OCI-LY1 (cell line): ENCODE results near the gene PLEKHB2.

ENCODE experiments used
- H2AFZ ChIP-seq: fragments of 200-600 bp; sonication (generic), shearing (Covaris generic); 2 replicates; pipeline ENCODE4 v1.6.0; 2014; ENCODE audit warnings: antibody characterized with exemption, mild to moderate bottlenecking, low read length
- H3F3A ChIP-seq: fragments of 200-600 bp; sonication (generic), shearing (Covaris generic); 2 replicates; pipeline ENCODE4 v1.6.0; 2014; ENCODE audit warnings: mild to moderate bottlenecking, antibody characterized with exemption, low read length, moderate library complexity; ENCODE audit not compliant: insufficient read depth
- H3K27ac ChIP-seq: fragments of 200-600 bp; sonication (generic); 2 replicates; pipeline ENCODE4 v1.5.1; 2014; ENCODE audit warnings: low read length, mixed run types, mild to moderate bottlenecking, low read depth; ENCODE audit not compliant: poor library complexity, severe bottlenecking
- H3K27me3 ChIP-seq: fragments of 200-600 bp; sonication (generic); 2 replicates; pipeline ENCODE4 v1.6.0; 2014; ENCODE audit warnings: antibody characterized with exemption, mild to moderate bottlenecking, low read length, moderate library complexity; ENCODE audit not compliant: insufficient read depth
- H3K36me3 ChIP-seq: fragments of 200-600 bp; sonication (generic); 2 replicates; pipeline ENCODE4 v1.6.1; 2014; ENCODE audit warnings: mild to moderate bottlenecking, antibody characterized with exemption, low read length, moderate library complexity, mixed read lengths; ENCODE audit not compliant: insufficient read depth
- H3K4me1 ChIP-seq: fragments of 200-600 bp; sonication (generic); 2 replicates; pipeline ENCODE4 v1.5.1; 2014; ENCODE audit warnings: mild to moderate bottlenecking, low read length, moderate library complexity; ENCODE audit not compliant: insufficient read depth, severe bottlenecking
- H3K4me2 ChIP-seq: fragments of 200-600 bp; sonication (generic), shearing (Covaris generic); 2 replicates; pipeline ENCODE4 v1.6.1; 2014; ENCODE audit warnings: low read length
- H3K4me3 ChIP-seq: fragments of 200-600 bp; sonication (generic); 2 replicates; pipeline ENCODE4 v1.5.1; 2014; ENCODE audit warnings: low read length, low read depth, mild to moderate bottlenecking, mixed read lengths; ENCODE audit not compliant: poor library complexity, severe bottlenecking
- H3K79me2 ChIP-seq: fragments of 200-600 bp; shearing (Covaris generic); 2 replicates; pipeline ENCODE4 v1.6.1; 2016; ENCODE audit warnings: mixed run types, low read length, mixed read lengths; ENCODE audit not compliant: insufficient read depth
- H3K9ac ChIP-seq: fragments of 200-600 bp; sonication (generic), shearing (Covaris generic); 2 replicates; pipeline ENCODE4 v1.6.1; 2014; ENCODE audit warnings: mild to moderate bottlenecking, low read length, mixed read lengths
- H3K9me2 ChIP-seq: fragments of 200-600 bp; sonication (generic), shearing (Covaris generic); 2 replicates; pipeline ENCODE4 v1.6.1; 2014; ENCODE audit warnings: low read depth, mild to moderate bottlenecking, low read length, mixed read lengths
- H3K9me3 ChIP-seq: fragments of 200-600 bp; shearing (Covaris generic); 2 replicates; pipeline ENCODE4 v1.6.1; 2014; ENCODE audit warnings: low read length, mixed read lengths
- H4K20me1 ChIP-seq: fragments of 200-600 bp; sonication (generic), shearing (Covaris generic); 2 replicates; pipeline ENCODE4 v1.6.0; 2016; ENCODE audit warnings: mild to moderate bottlenecking, low read length; ENCODE audit not compliant: insufficient read depth
- EZH2 ChIP-seq: fragments of 200-600 bp; sonication (generic), shearing (Covaris generic); IDR thresholded peaks from 2 replicates; pipeline ENCODE4 v1.8.0; 2017; ENCODE audit warnings: borderline replicate concordance, mixed run types, mild to moderate bottlenecking, antibody characterized with exemption, low read length, moderate library complexity, mixed read lengths
- TF ChIP-seq, protein P1 (sequence below): fragments of 200-600 bp; sonication (generic), shearing (Covaris generic); IDR thresholded peaks from 2 replicates; pipeline ENCODE4 v1.5.1; 2017; ENCODE audit warnings: mild to moderate bottlenecking, antibody characterized with exemption, low read length, moderate library complexity, mixed read lengths

PLEKHB2 gene

DNA sequence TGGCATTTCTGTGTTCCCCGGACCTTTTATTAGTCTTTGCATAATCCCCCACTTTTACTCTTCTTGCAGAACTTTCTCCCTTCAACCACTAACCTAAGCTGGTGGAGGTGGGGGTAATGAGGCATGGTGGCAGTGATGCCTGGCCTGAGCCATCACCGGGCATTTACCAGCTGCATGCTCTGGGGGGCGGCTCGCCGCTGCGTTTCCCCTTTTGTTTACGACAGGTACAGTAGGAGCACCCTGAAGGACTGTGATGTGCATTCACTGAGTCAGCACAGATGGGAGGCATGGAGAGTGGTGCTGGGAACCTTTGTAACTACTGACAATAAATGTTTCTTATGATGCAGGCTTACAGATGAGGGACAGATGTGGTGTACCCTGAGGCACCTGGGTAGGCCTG, 46.9 kb downstream of the PLEKHB2 start:
- no peak overlapping the region for H3K9ac ChIP-seq
- H3K36me3 ChIP-seq = peaks cover 33% of the 10 kb centered on the region
- H2AFZ ChIP-seq = no peak overlapping the region
- no peak overlapping the region for H3K4me2 ChIP-seq
- no peak overlapping the region for H3K27ac ChIP-seq
- H3K9me2 ChIP-seq = no peaks in the 10 kb centered on the region
- no peaks in the 10 kb centered on the region for H3K9me3 ChIP-seq
- no peaks in the 10 kb centered on the region for H4K20me1 ChIP-seq
- H3F3A ChIP-seq = no peaks in the 10 kb centered on the region
- no peaks in the 10 kb centered on the region for H3K79me2 ChIP-seq
- no peak overlapping the region for H3K4me3 ChIP-seq
- TF ChIP-seq, protein P1, sequence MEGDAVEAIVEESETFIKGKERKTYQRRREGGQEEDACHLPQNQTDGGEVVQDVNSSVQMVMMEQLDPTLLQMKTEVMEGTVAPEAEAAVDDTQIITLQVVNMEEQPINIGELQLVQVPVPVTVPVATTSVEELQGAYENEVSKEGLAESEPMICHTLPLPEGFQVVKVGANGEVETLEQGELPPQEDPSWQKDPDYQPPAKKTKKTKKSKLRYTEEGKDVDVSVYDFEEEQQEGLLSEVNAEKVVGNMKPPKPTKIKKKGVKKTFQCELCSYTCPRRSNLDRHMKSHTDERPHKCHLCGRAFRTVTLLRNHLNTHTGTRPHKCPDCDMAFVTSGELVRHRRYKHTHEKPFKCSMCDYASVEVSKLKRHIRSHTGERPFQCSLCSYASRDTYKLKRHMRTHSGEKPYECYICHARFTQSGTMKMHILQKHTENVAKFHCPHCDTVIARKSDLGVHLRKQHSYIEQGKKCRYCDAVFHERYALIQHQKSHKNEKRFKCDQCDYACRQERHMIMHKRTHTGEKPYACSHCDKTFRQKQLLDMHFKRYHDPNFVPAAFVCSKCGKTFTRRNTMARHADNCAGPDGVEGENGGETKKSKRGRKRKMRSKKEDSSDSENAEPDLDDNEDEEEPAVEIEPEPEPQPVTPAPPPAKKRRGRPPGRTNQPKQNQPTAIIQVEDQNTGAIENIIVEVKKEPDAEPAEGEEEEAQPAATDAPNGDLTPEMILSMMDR = peak; percentile 46
- TF ChIP-seq EZH2 = no peak
- H3K27me3 ChIP-seq = no peaks in the 10 kb centered on the region
- peaks cover 8% of the 10 kb centered on the region for H3K4me1 ChIP-seq

DNA sequence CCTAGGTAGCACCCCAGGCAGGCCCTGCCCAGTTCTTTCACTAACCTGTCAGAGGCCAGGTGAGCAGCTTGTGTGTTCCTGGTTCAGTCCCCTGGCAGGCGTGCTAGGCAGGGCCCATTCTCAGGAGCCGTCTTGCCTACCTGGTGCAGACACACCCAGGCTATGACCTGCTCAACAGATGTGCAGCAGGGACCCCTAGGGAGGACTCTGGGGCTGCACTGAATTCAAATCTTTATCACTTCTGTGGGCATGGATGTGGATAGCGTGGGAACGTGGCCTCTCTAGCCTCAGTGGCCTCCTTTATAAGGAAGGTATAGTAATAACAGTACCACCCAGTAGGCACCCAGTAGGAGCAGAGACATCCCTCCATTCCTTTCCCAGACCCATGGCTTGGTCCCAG, 48.4 kb downstream of the PLEKHB2 start:
- Histone ChIP-seq H3K36me3 (peaks cover 22% of the 10 kb centered on the region), H3K9ac (no peak overlapping the region), H3K4me1 (peaks cover 8% of the 10 kb centered on the region), H3K4me2 (no peak overlapping the region), H4K20me1 (no peaks in the 10 kb centered on the region), H3K79me2 (no peaks in the 10 kb centered on the region), H3K27me3 (no peaks in the 10 kb centered on the region), H3K27ac (no peak overlapping the region), H2AFZ (no peak overlapping the region), H3K4me3 (no peak overlapping the region), H3K9me3 (no peaks in the 10 kb centered on the region), H3F3A (no peaks in the 10 kb centered on the region), H3K9me2 (no peaks in the 10 kb centered on the region)
- TF ChIP-seq, protein P1 = no peak
- no peak for TF ChIP-seq EZH2

DNA sequence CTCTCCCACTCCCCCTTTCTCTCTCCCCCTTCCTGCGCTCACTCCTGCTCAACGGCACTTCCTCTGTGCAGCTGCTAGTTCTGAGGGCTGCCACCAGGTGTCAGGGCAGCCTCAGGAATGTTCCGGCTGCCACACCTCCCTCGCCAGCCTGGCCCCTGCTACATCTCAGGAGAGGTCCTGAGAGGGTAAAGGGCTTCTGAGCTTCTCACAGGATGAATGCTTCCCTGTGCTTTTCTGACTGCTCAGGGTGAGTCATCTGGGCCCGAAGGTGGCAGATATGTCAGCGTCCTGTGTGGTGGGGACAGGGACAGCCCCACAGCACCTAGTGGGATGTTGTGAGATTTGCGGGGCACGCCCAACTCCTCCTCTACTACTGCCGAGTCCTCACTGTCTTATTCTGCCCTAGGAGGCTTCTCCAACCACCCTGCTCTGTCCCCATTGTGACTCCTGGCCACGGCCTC, 49.0 kb downstream of the PLEKHB2 start:
- Histone ChIP-seq H2AFZ (no peak overlapping the region), H3K9me2 (no peaks in the 10 kb centered on the region), H3K79me2 (no peaks in the 10 kb centered on the region), H3K9me3 (no peaks in the 10 kb centered on the region), H3K27ac (no peak overlapping the region), H3K36me3 (peaks cover 16% of the 10 kb centered on the region), H3F3A (no peaks in the 10 kb centered on the region), H3K4me2 (no peak overlapping the region), H3K4me1 (peaks cover 8% of the 10 kb centered on the region), H3K4me3 (no peak overlapping the region), H3K9ac (no peak overlapping the region), H3K27me3 (no peaks in the 10 kb centered on the region), H4K20me1 (no peaks in the 10 kb centered on the region)
- TF ChIP-seq, protein P1 = peak; percentile 95
- no peak for TF ChIP-seq EZH2
